Peyer's patch (tissue), 4 donors: ENCODE data around the gene PAM.

Source experiments
- CTCF ChIP-seq, 6 experiments: fragments of 450-650 bp in 4 of 6; fragments of 200-600 bp in 2 of 6; sonication (generic) in 1 of 6; IDR thresholded peaks; one replicate each; pipeline ENCODE4 v1.5.1; 2017 to 2019; ENCODE audit warnings: antibody characterized with exemption in 6 of 6, mild to moderate bottlenecking in 3 of 6, moderate library complexity in 1 of 6
- POLR2A ChIP-seq, 2 donors: fragments of 450-650 bp; IDR thresholded peaks; one replicate each; pipeline ENCODE4 v1.5.1; 2017; ENCODE audit warnings: antibody characterized with exemption in 2 of 2, mild to moderate bottlenecking in 2 of 2, moderate library complexity in 2 of 2

GRCh38 chr5:102969641-102970040 is 214.5 kb downstream of the PAM start:
- TF ChIP-seq CTCF (IDR thresholded peaks at IDR 0.05) (no peak), POLR2A (IDR thresholded peaks at IDR 0.05) (no peak)
